Loucy (cell line): ENCODE results near the gene STX10.

Source experiments
- H2AFZ ChIP-seq: fragments of 200-600 bp; sonication (generic); 2 replicates; pipeline ENCODE4 v1.6.0; 2016; ENCODE audit warnings: antibody characterized with exemption, mild to moderate bottlenecking, low read length, moderate library complexity
- H3F3A ChIP-seq: fragments of 200-600 bp; 2 replicates; pipeline ENCODE4 v1.6.0; 2016; ENCODE audit warnings: antibody characterized with exemption, low read depth, mild to moderate bottlenecking
- H3K27me3 ChIP-seq: fragments of 200-600 bp; sonication (generic); 2 replicates; pipeline ENCODE4 v1.6.1; 2014; ENCODE audit warnings: low read length, mild to moderate bottlenecking; ENCODE audit not compliant: insufficient read depth, poor library complexity, severe bottlenecking
- H3K36me3 ChIP-seq: fragments of 200-600 bp; sonication (generic); 2 replicates; pipeline ENCODE4 v1.6.1; 2016; ENCODE audit warnings: low read length; ENCODE audit not compliant: insufficient read depth
- H3K4me1 ChIP-seq: fragments of 200-600 bp; sonication (generic); 2 replicates; pipeline ENCODE4 v1.5.1; 2014; ENCODE audit warnings: low read length, mild to moderate bottlenecking; ENCODE audit not compliant: insufficient read depth, poor library complexity, severe bottlenecking
- H3K4me2 ChIP-seq: fragments of 200-600 bp; sonication (generic); 2 replicates; pipeline ENCODE4 v1.6.0; 2014; ENCODE audit warnings: antibody characterized with exemption, low read length, low read depth, mild to moderate bottlenecking; ENCODE audit not compliant: poor library complexity, severe bottlenecking
- H3K4me3 ChIP-seq: fragments of 200-600 bp; sonication (generic); 2 replicates; pipeline ENCODE4 v1.5.1; 2014; ENCODE audit warnings: low read length, mild to moderate bottlenecking, mixed read lengths; ENCODE audit not compliant: poor library complexity, severe bottlenecking
- H3K79me2 ChIP-seq: fragments of 200-600 bp; sonication (generic); 2 replicates; pipeline ENCODE4 v1.6.1; 2014; ENCODE audit warnings: low read length; ENCODE audit not compliant: insufficient read depth
- H3K9ac ChIP-seq: fragments of 200-600 bp; sonication (generic); 2 replicates; pipeline ENCODE4 v1.6.0; 2014; ENCODE audit warnings: mild to moderate bottlenecking, low read depth, low read length, moderate library complexity; ENCODE audit not compliant: poor library complexity, severe bottlenecking
- H3K9me2 ChIP-seq: fragments of 200-600 bp; sonication (generic); replicated peaks from 2 replicates; pipeline ENCODE4 v1.6.1; 2016; ENCODE audit warnings: low read depth, low read length, mixed read lengths
- H3K9me3 ChIP-seq: fragments of 200-600 bp; sonication (generic); 2 replicates; pipeline ENCODE4 v1.6.1; 2014; ENCODE audit warnings: mild to moderate bottlenecking, antibody characterized with exemption, low read length, low read depth; ENCODE audit not compliant: insufficient read depth
- H4K20me1 ChIP-seq: fragments of 200-600 bp; sonication (generic); 2 replicates; pipeline ENCODE4 v1.6.0; 2014; ENCODE audit warnings: antibody characterized with exemption, low read length, mild to moderate bottlenecking; ENCODE audit not compliant: insufficient read depth, poor library complexity, severe bottlenecking
- CTCF ChIP-seq: fragments of 200-600 bp; sonication (generic); conservative IDR thresholded peaks from 2 replicates; pipeline ENCODE4 v1.5.1; 2014; ENCODE audit warnings: mild to moderate bottlenecking, antibody characterized with exemption, low read length
- EZH2phosphoT487 ChIP-seq: fragments of 200-600 bp; IDR thresholded peaks from 2 replicates; pipeline ENCODE4 v1.6.1; 2018; ENCODE audit warnings: antibody characterized with exemption, mild to moderate bottlenecking, moderate library complexity, borderline replicate concordance

Gene STX10

DNA sequence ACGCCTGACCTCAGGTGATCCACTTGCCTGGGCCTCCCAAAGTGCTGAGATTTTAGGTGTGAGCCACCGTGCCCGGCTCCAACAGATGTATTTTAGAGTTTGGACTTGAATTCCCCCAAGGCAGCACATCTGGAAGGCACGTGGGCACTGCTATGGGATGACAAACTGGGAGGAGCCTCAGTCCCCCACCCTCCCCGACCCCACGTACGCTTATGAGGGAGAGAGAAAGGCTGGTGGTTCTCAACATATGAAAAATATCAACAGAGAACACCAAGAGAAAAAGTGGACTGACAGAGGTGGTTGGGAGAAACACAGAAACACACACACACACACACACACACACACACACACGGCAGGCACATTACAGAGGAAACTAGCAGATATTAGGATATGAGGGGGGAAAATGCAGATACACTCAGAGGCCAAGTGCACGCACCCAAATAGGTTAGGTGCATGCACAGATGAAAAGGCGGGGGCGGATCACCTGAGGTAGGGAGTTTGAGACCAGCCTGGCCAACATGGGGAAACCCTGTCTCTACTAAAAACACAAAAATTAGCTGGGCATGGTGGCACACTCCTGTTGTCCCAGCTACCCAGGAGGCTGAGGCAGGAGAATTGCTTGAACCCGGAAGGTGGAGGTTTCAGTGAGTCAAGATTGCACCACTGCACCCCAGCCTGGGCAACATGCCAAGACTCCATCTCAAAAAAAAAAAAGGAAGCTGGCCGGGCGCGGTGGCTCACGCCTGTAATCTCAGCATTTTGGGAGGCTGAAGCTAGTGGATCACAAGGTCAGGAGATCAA, 3.2 kb downstream of the STX10 start:
- no peaks in the 10 kb centered on the region for H3K9me2 ChIP-seq
- no peaks in the 10 kb centered on the region for H3K36me3 ChIP-seq
- H3K79me2 ChIP-seq = peaks cover 26% of the 10 kb centered on the region
- no peak for TF ChIP-seq EZH2phosphoT487
- no peak for TF ChIP-seq CTCF
- no peak overlapping the region for H3K4me3 ChIP-seq
- no peaks in the 10 kb centered on the region for H3F3A ChIP-seq
- no peaks in the 10 kb centered on the region for H4K20me1 ChIP-seq
- no peaks in the 10 kb centered on the region for H3K9me3 ChIP-seq
- no peaks in the 10 kb centered on the region for H3K27me3 ChIP-seq
- no peak overlapping the region for H3K4me2 ChIP-seq
- H2AFZ ChIP-seq = no peak overlapping the region
- H3K9ac ChIP-seq = no peak overlapping the region
- H3K4me1 ChIP-seq = peaks cover 9% of the 10 kb centered on the region

DNA sequence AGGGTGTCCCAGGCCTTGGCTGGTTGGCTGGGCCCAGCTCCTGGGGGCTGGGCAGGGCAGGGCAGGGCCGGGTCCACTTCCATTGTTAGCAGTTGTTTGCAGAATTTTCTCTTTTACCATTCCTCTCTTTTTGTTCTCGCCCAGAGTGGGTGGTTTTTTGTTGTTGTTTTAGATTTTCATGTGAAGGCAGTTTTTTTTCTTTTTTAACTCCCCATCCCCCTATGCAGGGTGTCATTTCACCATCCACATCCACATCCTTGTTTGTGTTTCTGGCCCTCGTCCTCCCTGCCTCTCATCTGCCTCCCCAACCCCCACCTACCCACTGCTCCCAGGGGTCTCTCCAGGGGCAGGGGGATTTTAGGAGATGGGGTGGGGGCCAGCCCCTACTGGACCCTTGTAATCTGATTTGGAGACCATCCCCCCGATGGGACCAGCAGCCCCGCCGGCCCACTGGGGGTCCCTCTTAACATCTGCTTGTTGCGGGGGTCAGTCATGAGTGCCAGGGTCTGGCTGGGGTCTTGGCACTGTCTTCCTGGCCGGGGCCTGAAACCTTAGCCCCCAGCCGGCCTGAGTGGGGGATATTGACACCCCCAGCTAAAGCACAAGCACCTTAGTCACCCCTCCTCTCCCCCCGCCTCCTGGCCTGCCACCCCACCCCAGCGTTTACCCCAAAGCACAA, 10.4 kb downstream of the STX10 start:
- Histone ChIP-seq H3K9me2 (no peaks in the 10 kb centered on the region), H4K20me1 (no peaks in the 10 kb centered on the region), H2AFZ (no peak overlapping the region), H3K27me3 (no peaks in the 10 kb centered on the region), H3K4me3 (no peak overlapping the region), H3K9me3 (no peaks in the 10 kb centered on the region), H3K79me2 (peaks cover 7% of the 10 kb centered on the region; the same call in 1 of the 2 replicates), H3K4me1 (no peaks in the 10 kb centered on the region), H3K9ac (no peak overlapping the region), H3K36me3 (peaks cover 43% of the 10 kb centered on the region; the same call in 1 of the 2 replicates), H3K4me2 (no peak overlapping the region), H3F3A (no peaks in the 10 kb centered on the region)
- TF ChIP-seq CTCF = no peak
- no peak for TF ChIP-seq EZH2phosphoT487

DNA sequence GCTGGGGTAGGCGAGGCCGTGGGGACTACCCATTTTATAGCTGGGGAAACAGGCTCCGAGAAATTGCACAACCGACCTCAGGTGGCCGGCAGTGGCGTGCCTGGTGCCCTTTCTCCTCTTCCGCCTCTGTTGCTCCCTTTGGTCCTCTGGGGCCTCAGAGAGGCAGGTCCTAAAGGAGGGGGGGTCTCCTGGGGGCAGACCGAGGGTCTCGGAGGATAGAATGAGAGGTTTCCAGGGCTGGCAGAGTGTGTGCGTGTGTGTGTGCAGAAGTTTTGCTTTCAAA, 11.3 kb downstream of the STX10 start:
- Histone ChIP-seq H3K79me2 (peaks cover 15% of the 10 kb centered on the region; the same call in 1 of the 2 replicates), H4K20me1 (peaks cover 2% of the 10 kb centered on the region), H3K4me3 (no peak overlapping the region), H3K9me2 (no peaks in the 10 kb centered on the region), H3F3A (no peaks in the 10 kb centered on the region), H3K4me2 (no peak overlapping the region), H3K9me3 (no peaks in the 10 kb centered on the region), H3K36me3 (peaks cover 46% of the 10 kb centered on the region; the same call in 1 of the 2 replicates), H2AFZ (no peak overlapping the region), H3K4me1 (no peaks in the 10 kb centered on the region), H3K9ac (no peak overlapping the region), H3K27me3 (no peaks in the 10 kb centered on the region)
- TF ChIP-seq EZH2phosphoT487 = no peak
